Activated CD4-positive, CD25-positive, alpha-beta regulatory T cell (primary cell): Measurements from ENCODE around the gene NOL9.

Source experiments
- DNase-seq, 4 experiments: peaks; one replicate each; lab custom pipeline; 2025; lab: John Stamatoyannopoulos, UW

The NOL9 gene

DNA sequence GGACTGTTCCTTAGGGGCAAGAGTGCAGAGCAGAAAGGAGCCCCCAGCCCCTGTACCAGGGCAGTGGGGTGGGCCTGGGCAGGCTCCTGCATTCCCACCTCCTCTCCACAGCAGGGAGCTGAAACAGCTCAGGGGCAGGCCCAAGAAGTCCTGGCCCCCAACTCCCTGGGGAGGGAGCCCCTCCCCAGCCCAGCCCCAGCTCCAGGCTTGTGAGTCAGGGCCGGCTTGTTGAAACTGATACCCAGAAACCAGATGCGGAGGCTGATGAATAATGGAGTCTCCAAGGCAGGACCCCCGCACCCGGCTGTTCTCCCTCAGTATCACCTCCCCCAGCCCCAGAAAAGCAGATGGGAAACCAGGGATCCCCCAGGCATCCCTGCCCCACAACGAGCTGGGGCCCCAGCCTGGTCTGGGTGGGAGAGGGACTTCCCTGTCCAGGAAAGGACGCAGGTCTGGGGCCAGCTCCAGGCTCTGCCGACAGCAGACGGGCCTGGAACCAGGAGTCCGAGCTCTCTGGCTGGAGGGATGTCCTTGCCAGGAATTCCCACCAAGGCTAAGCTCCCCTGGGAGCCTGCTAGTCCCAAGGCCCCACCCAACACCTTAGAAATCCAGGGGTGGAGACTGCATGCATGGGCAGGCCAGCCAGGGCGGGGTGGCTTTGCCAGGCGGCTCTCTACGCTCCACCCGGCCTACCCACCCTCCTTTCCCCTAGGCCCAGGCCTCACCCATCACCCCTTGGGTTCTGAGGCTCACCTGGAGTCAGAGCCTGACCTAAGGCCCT lies 65.5 kb downstream of the NOL9 start:
- DNase-seq, result no peak

- DNase-seq, result no peak
Measured at GRCh38 chr1:6487804-6488484, 66.4 kb downstream of the NOL9 start.

DNA sequence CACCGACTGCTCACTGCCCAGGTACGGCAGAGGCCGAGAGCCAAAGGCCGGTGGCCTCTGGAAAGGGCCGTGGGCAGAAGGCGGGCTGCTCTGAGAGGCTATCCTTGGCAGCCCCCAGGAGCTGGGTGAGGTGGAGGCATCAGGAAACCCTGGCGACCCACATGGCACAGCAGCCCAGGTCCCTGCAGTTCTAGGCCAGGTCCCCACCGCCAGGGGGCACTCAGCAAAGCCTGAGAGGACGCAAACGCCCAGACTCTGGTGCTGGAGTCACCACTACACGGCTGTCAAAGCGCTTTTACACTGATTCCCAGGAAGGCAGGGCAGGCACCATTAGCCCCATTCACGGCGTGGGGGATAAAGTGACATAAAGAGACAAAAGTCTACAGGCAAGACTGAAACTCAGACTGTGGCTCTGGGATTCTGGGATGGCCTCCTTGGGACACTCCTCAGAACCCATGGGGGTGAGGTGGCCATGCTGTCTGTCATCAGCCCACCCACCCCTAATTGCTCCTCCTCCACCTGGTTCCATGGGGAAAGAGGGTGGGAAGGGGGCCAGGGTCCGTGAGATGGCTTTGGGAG lies 67.8 kb downstream of the NOL9 start:
- peak; percentile 76 to 83 (median 78) for DNase-seq

- no peak for DNase-seq
Measured at GRCh38 chr1:6485168-6486101, 68.9 kb downstream of the NOL9 start.

DNA sequence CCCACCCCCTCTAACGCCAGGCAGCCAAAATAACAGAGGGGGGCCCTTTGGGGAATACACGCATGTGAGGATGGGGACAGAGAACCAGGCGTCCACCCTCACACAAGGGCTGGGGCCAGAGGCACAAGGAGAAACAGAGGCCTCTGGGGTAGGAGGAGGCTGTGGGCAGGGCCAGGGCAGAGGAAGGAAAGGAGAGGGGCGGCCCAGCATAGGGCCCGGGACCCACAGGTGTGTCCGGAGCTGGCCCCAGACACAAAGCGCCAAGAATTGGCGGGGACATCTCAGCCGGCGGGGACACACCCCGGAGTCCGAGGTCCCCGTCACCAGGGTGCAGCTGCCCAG lies 69.5 kb downstream of the NOL9 start:
- DNase-seq, result no peak

- no peak for DNase-seq
Measured at GRCh38 chr1:6483761-6484117, 70.6 kb downstream of the NOL9 start.

- no peak for DNase-seq
Measured at GRCh38 chr1:6483017-6483760, 71.1 kb downstream of the NOL9 start.

GRCh38 chr1:6481820-6482219 lies 72.5 kb downstream of the NOL9 start:
- DNase-seq, result no peak

- DNase-seq, result no peak
Measured at GRCh38 chr1:6477039-6477820, 77.1 kb downstream of the NOL9 start.

DNA sequence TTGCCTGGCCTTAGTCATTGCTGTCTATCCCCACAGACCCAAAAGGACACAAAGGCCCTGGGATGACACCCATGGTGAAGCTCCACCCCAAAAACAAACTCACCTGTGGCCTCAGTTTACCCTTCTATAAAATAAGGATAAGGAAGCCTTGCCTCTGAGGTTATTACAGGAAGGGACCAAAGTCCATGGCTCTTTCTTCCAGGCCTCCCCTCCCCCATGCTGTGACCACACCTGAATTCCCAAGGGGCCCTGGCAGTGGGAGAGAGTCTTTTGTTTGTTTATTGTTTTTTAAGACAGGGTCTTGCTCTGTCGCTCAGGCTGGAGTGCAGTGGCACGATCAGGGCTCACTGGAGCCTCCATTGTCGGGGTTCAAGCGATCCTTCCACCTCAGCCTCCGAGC lies 77.8 kb downstream of the NOL9 start:
- no peak for DNase-seq

- DNase-seq, result peak; percentile 62 to 65 (median 64)
Measured at GRCh38 chr1:6475381-6476133, 78.8 kb downstream of the NOL9 start.

DNA sequence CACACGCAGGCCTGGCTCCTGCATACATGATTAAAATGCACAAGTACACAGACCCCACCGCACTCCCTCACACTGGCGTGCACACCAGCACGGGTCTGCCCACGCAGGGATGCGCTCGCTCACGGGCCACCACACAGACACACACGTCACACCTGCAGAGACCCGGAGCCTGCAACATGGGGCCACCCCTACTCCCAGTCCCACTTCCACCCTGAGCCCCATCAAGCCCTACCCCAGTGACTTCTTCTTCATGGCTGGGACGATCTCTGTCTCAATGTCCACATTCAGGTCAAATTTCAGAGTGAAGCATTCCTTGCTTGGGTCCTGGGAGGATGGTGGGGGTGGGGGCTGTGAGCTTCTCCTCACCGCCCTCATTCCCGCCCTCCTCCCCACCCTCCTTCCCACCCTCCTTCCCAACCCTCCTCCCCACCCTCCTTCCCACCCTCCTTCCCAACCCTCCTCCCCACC lies 79.5 kb downstream of the NOL9 start:
- DNase-seq, result no peak

GRCh38 chr1:6473974-6474814 lies 80.1 kb downstream of the NOL9 start:
- no peak for DNase-seq

DNA sequence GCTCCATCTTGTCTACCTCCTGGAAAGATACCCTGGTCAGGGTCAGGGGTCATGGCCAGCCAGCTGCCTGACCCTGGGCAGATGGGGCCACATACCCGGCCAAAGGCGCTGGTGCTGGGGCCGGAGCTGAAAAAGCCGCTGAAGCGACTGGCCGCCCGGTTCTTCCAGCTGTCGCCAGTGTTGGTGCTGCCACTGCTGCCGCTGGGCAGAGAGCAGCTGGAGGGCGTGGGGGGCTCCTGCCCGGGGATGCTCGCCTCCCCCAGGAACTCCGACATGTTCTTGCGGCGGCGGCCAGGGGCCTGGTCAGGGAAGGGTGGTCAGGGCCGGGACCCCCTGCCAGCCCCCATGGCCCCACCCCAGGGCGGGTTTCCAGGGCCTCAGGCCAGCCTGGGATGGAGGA lies 81.2 kb downstream of the NOL9 start:
- no peak for DNase-seq

DNA sequence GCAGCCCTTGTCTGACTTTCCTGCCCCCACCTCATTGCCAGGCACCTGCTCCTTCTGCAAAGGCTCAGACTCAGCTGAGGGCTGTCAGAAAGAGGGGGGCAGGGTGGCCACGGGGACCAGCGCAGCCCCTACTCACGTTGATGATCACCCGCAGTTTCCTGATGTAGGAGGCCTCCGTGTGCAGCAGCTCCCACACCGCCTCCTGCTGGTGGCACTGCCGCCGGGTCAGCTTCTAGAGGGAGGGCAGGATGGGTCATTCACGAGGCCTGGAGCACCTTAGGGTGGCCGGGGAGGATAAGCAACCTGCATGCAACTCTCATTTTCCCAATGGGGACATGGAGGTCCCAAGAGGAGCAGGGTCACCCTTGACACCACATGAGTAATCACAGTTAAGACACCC lies 81.9 kb downstream of the NOL9 start:
- no peak for DNase-seq

GRCh38 chr1:6471970-6472368 lies 82.3 kb downstream of the NOL9 start:
- no peak for DNase-seq
